ENCODE data around the gene PDK1.
"Not testable (repeated sequence)": the region's sequence is repeated elsewhere in the genome, so short reads cannot be mapped to it uniquely, and the experiment has no call there.

PDK1 gene

GRCh38 chr2:172555522-172556283, at the start of gene PDK1:
TSS of gene PDK1 (plus strand) at chr2:172556090. CDS start at chr2:172556151, 61 bp downstream.
- Histone ChIP-seq H3K4me1 (peaks cover 35% of the 10 kb centered on the region), H3K4me3 (peak within 1 kb of the TSS; percentile 54), H3K36me3 (replicated peaks) (no peaks in the 10 kb centered on the region), H3K9me3 (no peaks in the 10 kb centered on the region), H3K27me3 (ENCODE audit: low read depth) (no peaks in the 10 kb centered on the region)
- in situ Hi-C loops (cut with MboI; ENCODE audit: low sequenced_read_pairs): no loop called here
- peak; percentile 81 to 90 for DNase-seq (ENCODE audit: low spot score in 2 of 2)

- Histone ChIP-seq H3K36me3 (replicated peaks) (no peaks in the 10 kb centered on the region), H3K27me3 (ENCODE audit: low read depth) (no peaks in the 10 kb centered on the region), H3K9me3 (no peaks in the 10 kb centered on the region), H3K4me1 (no peaks in the 10 kb centered on the region), H3K4me3 (no peak overlapping the region)
- DNase-seq (ENCODE audit: low spot score in 2 of 2): no peak
- in situ Hi-C loops (cut with MboI; ENCODE audit: low sequenced_read_pairs): no loop called here
Measured at GRCh38 chr2:172507199-172507598, 48.7 kb upstream of the PDK1 start.

GRCh38 chr2:172510088-172510487, 45.8 kb upstream of the PDK1 start:
- Histone ChIP-seq H3K27me3 (ENCODE audit: low read depth) (0 out of 2 replicates have a peak, but pooled peaks cover 1% of the 10 kb centered on the region), H3K36me3 (replicated peaks) (no peaks in the 10 kb centered on the region), H3K4me1 (no peaks in the 10 kb centered on the region), H3K9me3 (no peaks in the 10 kb centered on the region), H3K4me3 (no peak overlapping the region)
- in situ Hi-C loops (cut with MboI; ENCODE audit: low sequenced_read_pairs): no loop called here
- DNase-seq (ENCODE audit: low spot score in 2 of 2): no peak

- no peaks in the 10 kb centered on the region for H3K9me3 ChIP-seq
- 0 out of 2 replicates have a peak, but pooled peaks cover 6% of the 10 kb centered on the region for H3K27me3 ChIP-seq (ENCODE audit: low read depth)
- H3K4me1 ChIP-seq: no peaks in the 10 kb centered on the region
- H3K36me3 ChIP-seq (replicated peaks): no peaks in the 10 kb centered on the region
- in situ Hi-C loops (cut with MboI; ENCODE audit: low sequenced_read_pairs): no loop called here
- no peak overlapping the region for H3K4me3 ChIP-seq
- DNase-seq (ENCODE audit: low spot score in 2 of 2): no peak
Measured at GRCh38 chr2:172510548-172510947, 45.3 kb upstream of the PDK1 start.

GRCh38 chr2:172512810-172513523, 42.9 kb upstream of the PDK1 start:
- Histone ChIP-seq H3K9me3 (no peaks in the 10 kb centered on the region), H3K4me1 (no peaks in the 10 kb centered on the region)

GRCh38 chr2:172513524-172513900, 42.4 kb upstream of the PDK1 start:
- no peak overlapping the region for H3K4me3 ChIP-seq
- no peaks in the 10 kb centered on the region for H3K36me3 ChIP-seq (replicated peaks)
- H3K4me1 ChIP-seq: no peaks in the 10 kb centered on the region
- H3K9me3 ChIP-seq: no peaks in the 10 kb centered on the region
- no peak for DNase-seq (ENCODE audit: low spot score in 2 of 2)
- peaks cover 7% of the 10 kb centered on the region for H3K27me3 ChIP-seq (ENCODE audit: low read depth)
- in situ Hi-C loops (cut with MboI; ENCODE audit: low sequenced_read_pairs): no loop called here

More at GRCh38 chr2:172512810-172513523, 42.9 kb upstream of the PDK1 start:
- no peak for DNase-seq (ENCODE audit: low spot score in 2 of 2)
- Histone ChIP-seq H3K4me3 (no peak overlapping the region), H3K36me3 (replicated peaks) (no peaks in the 10 kb centered on the region), H3K27me3 (ENCODE audit: low read depth) (peaks cover 7% of the 10 kb centered on the region)
- in situ Hi-C loops (cut with MboI; ENCODE audit: low sequenced_read_pairs): no loop called here

GRCh38 chr2:172513935-172514586, 41.8 kb upstream of the PDK1 start:
- DNase-seq (ENCODE audit: low spot score in 2 of 2): no peak

GRCh38 chr2:172516299-172516698, 39.6 kb upstream of the PDK1 start:
- DNase-seq (ENCODE audit: low spot score in 2 of 2): no peak
- no peaks in the 10 kb centered on the region for H3K36me3 ChIP-seq (replicated peaks)
- no peak overlapping the region for H3K4me3 ChIP-seq
- no peaks in the 10 kb centered on the region for H3K4me1 ChIP-seq
- in situ Hi-C loops (cut with MboI; ENCODE audit: low sequenced_read_pairs): no loop called here
- peaks cover 7% of the 10 kb centered on the region for H3K27me3 ChIP-seq (ENCODE audit: low read depth)
- no peaks in the 10 kb centered on the region for H3K9me3 ChIP-seq

More at GRCh38 chr2:172513935-172514586, 41.8 kb upstream of the PDK1 start:
- H3K4me3 ChIP-seq: no peak overlapping the region
- H3K27me3 ChIP-seq (ENCODE audit: low read depth): peaks cover 7% of the 10 kb centered on the region
- no peaks in the 10 kb centered on the region for H3K4me1 ChIP-seq
- in situ Hi-C loops (cut with MboI; ENCODE audit: low sequenced_read_pairs): no loop called here
- H3K36me3 ChIP-seq (replicated peaks): no peaks in the 10 kb centered on the region
- no peaks in the 10 kb centered on the region for H3K9me3 ChIP-seq

GRCh38 chr2:172518995-172519394, 36.9 kb upstream of the PDK1 start:
- Histone ChIP-seq H3K4me1 (no peaks in the 10 kb centered on the region), H3K27me3 (ENCODE audit: low read depth) (peaks cover 7% of the 10 kb centered on the region), H3K9me3 (no peaks in the 10 kb centered on the region), H3K36me3 (replicated peaks) (no peaks in the 10 kb centered on the region), H3K4me3 (no peak overlapping the region)
- in situ Hi-C loops (cut with MboI; ENCODE audit: low sequenced_read_pairs): no loop called here
- DNase-seq (ENCODE audit: low spot score in 2 of 2): no peak

- Histone ChIP-seq H3K4me3 (no peak overlapping the region), H3K36me3 (replicated peaks) (no peaks in the 10 kb centered on the region), H3K4me1 (no peaks in the 10 kb centered on the region), H3K9me3 (peaks cover 5% of the 10 kb centered on the region), H3K27me3 (ENCODE audit: low read depth) (no peaks in the 10 kb centered on the region)
- in situ Hi-C loops (cut with MboI; ENCODE audit: low sequenced_read_pairs): no loop called here
- DNase-seq (ENCODE audit: low spot score in 2 of 2): peak in 1 of 2 experiments; percentile 10
Measured at GRCh38 chr2:172525601-172526000, 30.3 kb upstream of the PDK1 start.

GRCh38 chr2:172531309-172531708, 24.6 kb upstream of the PDK1 start:
- in situ Hi-C loops (cut with MboI; ENCODE audit: low sequenced_read_pairs): no loop called here
- H3K36me3 ChIP-seq (replicated peaks): no peaks in the 10 kb centered on the region
- H3K4me1 ChIP-seq: no peaks in the 10 kb centered on the region
- H3K27me3 ChIP-seq (ENCODE audit: low read depth): no peaks in the 10 kb centered on the region
- no peak for DNase-seq (ENCODE audit: low spot score in 2 of 2)
- H3K4me3 ChIP-seq: no peak overlapping the region
- H3K9me3 ChIP-seq: peaks cover 3% of the 10 kb centered on the region

GRCh38 chr2:172532461-172532860, 23.4 kb upstream of the PDK1 start:
- H3K4me1 ChIP-seq; H3K36me3 ChIP-seq (replicated peaks); DNase-seq (ENCODE audit: low spot score in 2 of 2); in situ Hi-C loops (cut with MboI; ENCODE audit: low sequenced_read_pairs); H3K4me3 ChIP-seq; H3K27me3 ChIP-seq (ENCODE audit: low read depth); H3K9me3 ChIP-seq: not testable (repeated sequence)

GRCh38 chr2:172533687-172534086, 22.2 kb upstream of the PDK1 start:
- Histone ChIP-seq H3K27me3 (ENCODE audit: low read depth) (no peaks in the 10 kb centered on the region), H3K36me3 (replicated peaks) (no peaks in the 10 kb centered on the region), H3K4me3 (no peak overlapping the region), H3K4me1 (no peaks in the 10 kb centered on the region), H3K9me3 (no peaks in the 10 kb centered on the region; the same call in 1 of the 2 replicates)
- no peak for DNase-seq (ENCODE audit: low spot score in 2 of 2)
- in situ Hi-C loops (cut with MboI; ENCODE audit: low sequenced_read_pairs): no loop called here

- H3K9me3 ChIP-seq: no peaks in the 10 kb centered on the region; the same call in 1 of the 2 replicates
Measured at GRCh38 chr2:172535119-172535518, 20.8 kb upstream of the PDK1 start.

More at GRCh38 chr2:172535119-172535518, 20.8 kb upstream of the PDK1 start:
- in situ Hi-C loops (cut with MboI; ENCODE audit: low sequenced_read_pairs): no loop called here
- DNase-seq (ENCODE audit: low spot score in 2 of 2): no peak
- no peaks in the 10 kb centered on the region for H3K27me3 ChIP-seq (ENCODE audit: low read depth)
- no peak overlapping the region for H3K4me3 ChIP-seq
- no peaks in the 10 kb centered on the region for H3K4me1 ChIP-seq
- H3K36me3 ChIP-seq (replicated peaks): no peaks in the 10 kb centered on the region
